Kidney (tissue), 14 donors: Measurements from ENCODE around the gene ROR1. TPM values are rescaled to one million over a fixed set of nuclear protein-coding genes. Genes with fewer than 3 reads are reported as not detected.

Experiments
- DNase-seq, 5 donors: peaks; one replicate each; pipeline ENCODE4 v3.0.0-alpha.2; 2013 to 2020
- FAIRE-seq: peaks from 2 replicates; lab custom pipeline; 2012; peaks lifted over from hg19 to GRCh38; lab: Jason Lieb, UNC
- H3K27ac ChIP-seq, 2 donors: one replicate each; pipeline ENCODE4 v1.7.0; 2013; ENCODE audit warnings: low read depth in 2 of 2, low read length in 2 of 2, inconsistent platforms in 1 of 2
- H3K27me3 ChIP-seq: one replicate; pipeline ENCODE4 v1.7.1; 2013; ENCODE audit warnings: low read length, inconsistent platforms; ENCODE audit not compliant: control insufficient read depth, insufficient read depth
- H3K36me3 ChIP-seq, 3 donors: one replicate each; pipeline versions ENCODE4 v1.7.0 to v1.7.1; 2013; ENCODE audit warnings: low read length in 3 of 3, control low read depth in 1 of 3, inconsistent platforms in 1 of 3; ENCODE audit not compliant: insufficient read depth in 3 of 3, control insufficient read depth in 2 of 3
- H3K4me1 ChIP-seq, 3 donors: one replicate each; pipeline versions ENCODE4 v1.7.0 to v1.7.1; 2013; ENCODE audit warnings: low read length in 3 of 3, inconsistent platforms in 1 of 3, low read depth in 1 of 3; ENCODE audit not compliant: control insufficient read depth in 2 of 3, insufficient read depth in 2 of 3
- H3K4me3 ChIP-seq, 3 donors: one replicate each; pipeline versions ENCODE4 v1.7.0 to v1.8.1; 2013; ENCODE audit warnings: low read length in 3 of 3, control low read depth in 1 of 3, inconsistent platforms in 1 of 3
- H3K9ac ChIP-seq, 3 donors: one replicate each; pipeline versions ENCODE4 v1.7.0 to v1.7.1; 2013; ENCODE audit warnings: low read length in 3 of 3, control low read depth in 1 of 3, inconsistent platforms in 1 of 3
- H3K9me3 ChIP-seq, 3 donors: one replicate each; pipeline versions ENCODE4 v1.7.0 to v1.7.1; 2013; ENCODE audit warnings: low read length in 3 of 3, control low read depth in 1 of 3, inconsistent platforms in 1 of 3; ENCODE audit not compliant: control insufficient read depth in 2 of 3, insufficient read depth in 1 of 3
- intact Hi-C: fragments of 100-400 bp; cut with DNase I; formaldehyde crosslinking; loops from one replicate; pipeline ENCODE4 v1.11.1; 2022
- polyA plus RNA-seq: library from polyadenylated mRNA; stranded (reverse); fragments of 350-450 nt; fragmentation: Illumina TruSeq; extraction: RNeasy Lipid Tissue Mini Kit (QIAGEN cat#74804); gene quantifications from one replicate; pipeline ENCODE4 v1.2.3, GENCODE V29; 2014; ENCODE audit warnings: low read depth, low replicate concordance; ENCODE audit not compliant: insufficient read depth
- total RNA-seq: library from RNA; stranded (reverse); fragmentation: NEBNext Ultra II Directional; extraction: Animal tissue kit (Norgen Biotek cat#: 25700); gene quantifications from one replicate; pipeline ENCODE4 v1.2.1, GENCODE V29; 2021
- TF ChIP-seq, protein P1 (sequence below): IDR thresholded peaks from 3 replicates; pipeline ENCODE4 v1.5.1; 2012; ENCODE audit warnings: mild to moderate bottlenecking, moderate library complexity, borderline replicate concordance; ENCODE audit not compliant: insufficient read depth; ENCODE audit errors: extremely low read depth
- donor health status: control.
- donor health status: control.
- donor health status: control.
- donor health status: control.
- donor health status: control.
- donor health status: DM: yes; HTN: yes; CAD: no.
- donor health status: Normal renal cell carcinoma (clear cell type).

The ROR1 gene
- total and polyA plus RNA-seq, 2 donors from 2014 or later, result 0.77 to 8.0 TPM

GRCh38 chr1:63756839-63757238 is 17.0 kb upstream of the ROR1 start:
- DNase-seq, result no peak
- Histone ChIP-seq H3K36me3 (no peaks in the 10 kb centered on the region), H3K9me3 (no peaks in the 10 kb centered on the region), H3K4me3 (no peak overlapping the region), H3K4me1 (no peaks in the 10 kb centered on the region), H3K27ac (no peak overlapping the region), H3K9ac (no peak overlapping the region), H3K27me3 (no peaks in the 10 kb centered on the region)
- TF ChIP-seq, protein P1, sequence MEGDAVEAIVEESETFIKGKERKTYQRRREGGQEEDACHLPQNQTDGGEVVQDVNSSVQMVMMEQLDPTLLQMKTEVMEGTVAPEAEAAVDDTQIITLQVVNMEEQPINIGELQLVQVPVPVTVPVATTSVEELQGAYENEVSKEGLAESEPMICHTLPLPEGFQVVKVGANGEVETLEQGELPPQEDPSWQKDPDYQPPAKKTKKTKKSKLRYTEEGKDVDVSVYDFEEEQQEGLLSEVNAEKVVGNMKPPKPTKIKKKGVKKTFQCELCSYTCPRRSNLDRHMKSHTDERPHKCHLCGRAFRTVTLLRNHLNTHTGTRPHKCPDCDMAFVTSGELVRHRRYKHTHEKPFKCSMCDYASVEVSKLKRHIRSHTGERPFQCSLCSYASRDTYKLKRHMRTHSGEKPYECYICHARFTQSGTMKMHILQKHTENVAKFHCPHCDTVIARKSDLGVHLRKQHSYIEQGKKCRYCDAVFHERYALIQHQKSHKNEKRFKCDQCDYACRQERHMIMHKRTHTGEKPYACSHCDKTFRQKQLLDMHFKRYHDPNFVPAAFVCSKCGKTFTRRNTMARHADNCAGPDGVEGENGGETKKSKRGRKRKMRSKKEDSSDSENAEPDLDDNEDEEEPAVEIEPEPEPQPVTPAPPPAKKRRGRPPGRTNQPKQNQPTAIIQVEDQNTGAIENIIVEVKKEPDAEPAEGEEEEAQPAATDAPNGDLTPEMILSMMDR, result no peak
- intact Hi-C loops, result no loop called here
- FAIRE-seq, result no peak

- H3K27me3 ChIP-seq, result no peaks in the 10 kb centered on the region
- H3K4me1 ChIP-seq, result no peaks in the 10 kb centered on the region
- H3K4me3 ChIP-seq, result no peak overlapping the region
- TF ChIP-seq, protein P1, result no peak
- no peaks in the 10 kb centered on the region for H3K9me3 ChIP-seq
- FAIRE-seq, result no peak
- no peaks in the 10 kb centered on the region for H3K36me3 ChIP-seq
- no peak for DNase-seq
- H3K9ac ChIP-seq, result no peak overlapping the region
- H3K27ac ChIP-seq, result no peak overlapping the region
- intact Hi-C loops, result no loop called here
Observed at GRCh38 chr1:63757334-63757733, 16.5 kb upstream of the ROR1 start.

DNA sequence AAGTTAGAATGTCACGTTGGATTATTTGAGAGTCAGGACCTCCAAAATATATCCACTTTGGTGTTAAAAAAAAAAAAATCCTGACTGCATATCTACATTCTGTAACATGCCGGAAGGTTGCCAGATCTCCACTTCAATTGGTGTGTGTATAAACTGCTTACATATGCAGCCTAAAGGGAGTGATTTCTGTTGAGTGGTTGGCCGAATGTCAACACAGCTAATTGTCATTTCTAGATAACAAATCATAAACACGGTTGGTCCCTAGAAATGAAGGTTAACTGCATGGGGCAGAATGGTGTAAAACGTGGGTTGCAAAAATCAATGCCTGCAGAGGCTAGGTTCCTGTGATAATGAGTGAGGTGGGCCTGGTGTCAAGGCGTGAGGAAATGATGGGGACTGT is 15.0 kb upstream of the ROR1 start:
- Histone ChIP-seq H3K27me3 (no peaks in the 10 kb centered on the region), H3K4me1 (no peaks in the 10 kb centered on the region), H3K4me3 (no peak overlapping the region), H3K9me3 (no peaks in the 10 kb centered on the region), H3K27ac (no peak overlapping the region), H3K9ac (no peak overlapping the region), H3K36me3 (no peaks in the 10 kb centered on the region)
- intact Hi-C loops, result no loop called here
- DNase-seq, result no peak
- TF ChIP-seq, protein P1, result no peak
- no peak for FAIRE-seq

- TF ChIP-seq, protein P1, result no peak
- Histone ChIP-seq H3K9ac (no peak overlapping the region), H3K4me1 (no peaks in the 10 kb centered on the region), H3K27me3 (no peaks in the 10 kb centered on the region), H3K27ac (no peak overlapping the region), H3K9me3 (no peaks in the 10 kb centered on the region), H3K4me3 (no peak overlapping the region), H3K36me3 (no peaks in the 10 kb centered on the region)
- DNase-seq (no peak), FAIRE-seq (no peak)
- intact Hi-C loops, result no loop called here
Observed at GRCh38 chr1:63759778-63760177, 14.0 kb upstream of the ROR1 start.
